Body of pancreas (tissue), 4 donors: ENCODE data around the gene KCTD6. TPM values are rescaled to one million over a fixed set of nuclear protein-coding genes. Genes with fewer than 3 reads are reported as not detected.

Experiments used
- ATAC-seq: fragments of 150-250 bp; one replicate; pipeline ENCODE4 v1.9.1; 2016
- DNase-seq, 4 donors: peaks; one replicate each; pipeline ENCODE4 v3.0.0-alpha.2; 2019
- H3K27ac ChIP-seq, 4 donors: fragments of 200-600 bp; sonication (generic); 1 replicate in 3 of 4; 2 replicates in 1 of 4; pipeline versions ENCODE4 v1.5.1 to v1.6.1; 2016 to 2019; ENCODE audit warnings: mild to moderate bottlenecking in 1 of 4, mixed read lengths in 1 of 4, moderate library complexity in 1 of 4
- H3K27me3 ChIP-seq, 2 donors: fragments of 200-600 bp; sonication (generic); one replicate each; pipeline ENCODE4 v1.6.0; 2016; ENCODE audit warnings: mild to moderate bottlenecking in 1 of 2
- H3K36me3 ChIP-seq, 2 donors: fragments of 200-600 bp; sonication (generic); replicated peaks in 1 of 2; 2 replicates each; pipeline ENCODE4 v1.5.1; 2016; ENCODE audit warnings: low read depth in 2 of 2; ENCODE audit not compliant: insufficient read depth in 1 of 2
- H3K4me1 ChIP-seq: fragments of 200-600 bp; sonication (generic); one replicate; pipeline ENCODE4 v1.6.0; 2016
- H3K4me3 ChIP-seq, 2 donors: fragments of 200-600 bp; sonication (generic); 1 replicate in 1 of 2; 2 replicates in 1 of 2; pipeline ENCODE4 v1.5.1; 2016 to 2019
- H3K9me3 ChIP-seq, 3 donors: fragments of 200-600 bp; sonication (generic); 1 replicate in 2 of 3; 2 replicates in 1 of 3; pipeline ENCODE4 v1.5.1; 2016
- CTCF ChIP-seq, 7 experiments: fragments of 450-650 bp in 4 of 7; fragments of 200-600 bp in 3 of 7; sonication (generic) in 3 of 7; IDR thresholded peaks; one replicate each; pipeline ENCODE4 v1.5.1; 2016 to 2019; ENCODE audit warnings: antibody characterized with exemption in 7 of 7
- POLR2A ChIP-seq, 3 donors: fragments of 450-650 bp; IDR thresholded peaks; one replicate each; pipeline ENCODE4 v1.6.1; 2016; ENCODE audit warnings: antibody characterized with exemption in 3 of 3, mild to moderate bottlenecking in 2 of 3
- WGBS, 2 donors: methylation state at CpG; one replicate each; pipeline ENCODE4 v1.1.5; 2017; 5-methylcytosine and 5-hydroxymethylcytosine counted together
- intact Hi-C: fragments of 100-400 bp; cut with DNase I; formaldehyde crosslinking; loops from one replicate; pipeline ENCODE4 v1.15.1; 2023
- total RNA-seq, 2 donors: library from RNA; depleted of rRNA; stranded (reverse); fragments of >200 nt; gene quantifications; one replicate each; pipeline ENCODE4 v1.1.0, GENCODE V29; 2016

Gene KCTD6
- total RNA-seq, 2 donors from 2014 or later = 1.3 to 13.0 TPM

DNA sequence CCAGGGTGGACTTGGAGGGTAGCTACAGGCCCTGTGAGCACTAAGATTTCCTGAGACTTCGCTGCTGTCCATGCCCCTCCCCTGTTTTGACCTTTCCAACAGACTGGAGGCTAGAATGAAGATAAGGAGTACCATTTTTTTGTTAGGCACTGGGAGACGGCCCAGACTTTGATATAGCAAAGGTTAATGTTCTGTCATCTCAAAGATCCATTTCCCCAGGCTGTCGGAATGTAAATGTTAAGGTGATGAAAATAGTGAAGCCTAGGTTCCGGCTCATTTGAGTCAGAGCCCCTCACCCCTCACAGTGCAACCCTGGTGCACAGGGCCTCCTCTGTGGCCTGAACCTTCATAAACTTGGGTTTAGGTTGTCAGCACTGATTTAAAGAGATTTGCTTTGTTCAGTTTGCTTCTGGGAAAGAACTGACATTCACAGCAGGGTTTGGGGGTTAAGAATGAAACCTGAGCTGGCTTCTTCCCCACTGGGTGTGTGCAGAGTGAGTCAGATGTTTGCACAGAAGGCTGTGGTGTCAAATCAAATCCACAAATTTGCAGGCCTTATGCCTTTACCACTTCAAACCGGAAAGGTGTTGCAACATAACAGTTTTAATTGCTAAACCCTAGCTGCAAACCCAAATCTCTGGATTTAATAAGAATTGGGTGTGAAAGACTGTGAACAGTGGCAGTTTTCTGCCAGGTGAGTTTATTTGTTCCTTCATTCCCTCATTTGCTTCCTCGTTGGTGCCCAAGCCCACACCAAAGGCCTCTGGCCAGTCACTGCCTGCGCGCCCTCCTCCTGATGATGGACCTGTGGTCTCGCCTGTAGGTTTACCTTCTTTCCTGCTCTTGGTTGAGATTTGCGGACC lies 20.6 kb upstream of the KCTD6 start:
- peak; percentile 85 for ATAC-seq
- H3K36me3 ChIP-seq = no peaks in the 10 kb centered on the region

GRCh38 chr3:58473275-58473674 lies 18.6 kb upstream of the KCTD6 start:
- WGBS, 2 donors = 84 to 93% methylated on average over 1 of the region's 1 CpG
- intact Hi-C loops = no loop called here
- Histone ChIP-seq H3K9me3 (no peaks in the 10 kb centered on the region), H3K4me3 (no peak overlapping the region), H3K4me1 (peaks cover 21% of the 10 kb centered on the region), H3K36me3 (no peaks in the 10 kb centered on the region), H3K27me3 (no peaks in the 10 kb centered on the region), H3K27ac (no peak overlapping the region)
- DNase-seq (no peak), ATAC-seq (no peak)
- TF ChIP-seq CTCF (IDR thresholded peaks at IDR 0.05) (no peak), POLR2A (IDR thresholded peaks at IDR 0.05) (no peak)

More for the DNA sequence above, 20.6 kb upstream of the KCTD6 start:
- intact Hi-C loops = no loop called here
- Histone ChIP-seq H3K27me3 (no peaks in the 10 kb centered on the region), H3K4me3 (no peak overlapping the region), H3K27ac (peak overlapping the region; percentile 44 to 80 (median 58)), H3K9me3 (no peaks in the 10 kb centered on the region), H3K4me1 (peaks cover 21% of the 10 kb centered on the region)
- DNase-seq = peak; percentile 41 to 84 (median 64)
- no peak for TF ChIP-seq CTCF (IDR thresholded peaks at IDR 0.05)
- 43 to 52% methylated on average over 10 of the region's 10 CpGs for WGBS, 2 donors

GRCh38 chr3:58474348-58474911 lies 17.5 kb upstream of the KCTD6 start:
- intact Hi-C loops = no loop called here
- peaks cover 21% of the 10 kb centered on the region for H3K4me1 ChIP-seq
- TF ChIP-seq CTCF (IDR thresholded peaks at IDR 0.05) (no peak), POLR2A (IDR thresholded peaks at IDR 0.05) (no peak)
- no peaks in the 10 kb centered on the region for H3K36me3 ChIP-seq
- 92 to 100% methylated on average over 1 of the region's 1 CpG for WGBS, 2 donors
- DNase-seq = peak in 1 of 4 donors; percentile 29
- H3K4me3 ChIP-seq = no peak overlapping the region
- ATAC-seq = no peak
- H3K27me3 ChIP-seq = no peaks in the 10 kb centered on the region
- no peak overlapping the region for H3K27ac ChIP-seq
- no peaks in the 10 kb centered on the region for H3K9me3 ChIP-seq

- intact Hi-C loops = no loop called here
- 74 to 79% methylated on average over 3 of the region's 3 CpGs for WGBS, 2 donors
- TF ChIP-seq POLR2A (IDR thresholded peaks at IDR 0.05) (no peak), CTCF (IDR thresholded peaks at IDR 0.05) (no peak)
These were observed 16.8 kb upstream of the KCTD6 start for GRCh38 chr3:58474967-58475578.

More at GRCh38 chr3:58474967-58475578, 16.8 kb upstream of the KCTD6 start:
- H3K4me3 ChIP-seq = no peak overlapping the region
- H3K9me3 ChIP-seq = no peaks in the 10 kb centered on the region
- H3K27me3 ChIP-seq = no peaks in the 10 kb centered on the region
- peaks cover 21% of the 10 kb centered on the region for H3K4me1 ChIP-seq
- ATAC-seq (no peak), DNase-seq (no peak)
- no peaks in the 10 kb centered on the region for H3K36me3 ChIP-seq
- H3K27ac ChIP-seq = no peak overlapping the region
